Middle frontal gyrus (tissue), 1 donor: ENCODE measurements around the gene HELT.
"Not testable (repeated sequence)": the region's sequence is repeated elsewhere in the genome, so short reads cannot be mapped to it uniquely, and the experiment has no call there.

ENCODE experiments used
- DNase-seq: peaks from one replicate; pipeline ENCODE4 v3.0.0-alpha.2; 2015; ENCODE audit warnings: low spot score; ENCODE audit errors: extremely low spot score

The HELT gene

GRCh38 chr4:185036019-185036418 lies 17.7 kb downstream of the HELT start:
- no peak for DNase-seq

GRCh38 chr4:185036842-185037241 lies 18.6 kb downstream of the HELT start:
- DNase-seq: no peak

- DNase-seq: no peak
Observed at GRCh38 chr4:185039508-185040273, 21.4 kb downstream of the HELT start.

GRCh38 chr4:185040523-185040922 lies 22.2 kb downstream of the HELT start:
- no peak for DNase-seq

- not testable (repeated sequence) for DNase-seq
Observed at GRCh38 chr4:185050286-185050685, 32.0 kb downstream of the HELT start.

- not testable (repeated sequence) for DNase-seq
Observed at GRCh38 chr4:185051283-185051682, 33.0 kb downstream of the HELT start.

- no peak for DNase-seq
Observed at GRCh38 chr4:185053746-185054145, 35.5 kb downstream of the HELT start.

GRCh38 chr4:185054272-185054671 lies 36.0 kb downstream of the HELT start:
- no peak for DNase-seq

GRCh38 chr4:185054886-185055285 lies 36.6 kb downstream of the HELT start:
- no peak for DNase-seq

- no peak for DNase-seq
Observed at GRCh38 chr4:185061610-185062009, 43.3 kb downstream of the HELT start.

GRCh38 chr4:185062606-185063005 lies 44.3 kb downstream of the HELT start:
- no peak for DNase-seq

GRCh38 chr4:185066179-185066578 lies 47.9 kb downstream of the HELT start:
- no peak for DNase-seq

GRCh38 chr4:185068837-185069236 lies 50.5 kb downstream of the HELT start:
- no peak for DNase-seq
